GM23338 (cell line): Measurements from ENCODE around the gene F2RL3. TPM values are rescaled to one million over a fixed set of nuclear protein-coding genes. Genes with fewer than 3 reads are reported as not detected.

ENCODE experiments used
- ATAC-seq: fragments of 200-7000 bp; cut with Tn5 transposase; 3 replicates; pipeline ENCODE4 v1.9.1; 2020
- DNase-seq: peaks from one replicate; pipeline ENCODE4 v3.0.0-alpha.2; 2015; ENCODE audit warnings: low spot score
- H2AFZ ChIP-seq: fragments of 200-600 bp; sonication (generic); 2 replicates; pipeline ENCODE4 v1.8.0; 2016; ENCODE audit warnings: antibody characterized with exemption, mild to moderate bottlenecking, moderate library complexity
- H3F3A ChIP-seq: fragments of 200-600 bp; sonication (generic); replicated peaks from 2 replicates; pipeline ENCODE4 v1.8.0; 2017; ENCODE audit warnings: antibody characterized with exemption, mixed run types, low read depth
- H3K27ac ChIP-seq: fragments of 200-600 bp; sonication (generic); 2 replicates; pipeline ENCODE4 v1.6.1; 2016; ENCODE audit warnings: low read depth
- H3K27me3 ChIP-seq: fragments of 200-600 bp; sonication (generic); 2 replicates; pipeline ENCODE4 v1.8.0; 2016; ENCODE audit warnings: mild to moderate bottlenecking, mixed run types, moderate library complexity; ENCODE audit not compliant: insufficient read depth
- H3K36me3 ChIP-seq: fragments of 200-600 bp; sonication (generic); 2 replicates; pipeline ENCODE4 v1.8.0; 2016; ENCODE audit warnings: mild to moderate bottlenecking; ENCODE audit not compliant: insufficient read depth
- H3K4me1 ChIP-seq: fragments of 200-600 bp; sonication (generic); 2 replicates; pipeline ENCODE4 v1.8.0; 2016; ENCODE audit warnings: mild to moderate bottlenecking, moderate library complexity; ENCODE audit not compliant: insufficient read depth
- H3K4me2 ChIP-seq: fragments of 200-600 bp; sonication (generic); 2 replicates; pipeline ENCODE4 v1.7.1; 2017; ENCODE audit warnings: mixed run types
- H3K4me3 ChIP-seq: fragments of 200-600 bp; sonication (generic); 2 replicates; pipeline ENCODE4 v1.6.1; 2016; ENCODE audit warnings: mixed run types
- H3K79me2 ChIP-seq: fragments of 200-600 bp; sonication (generic); replicated peaks from 2 replicates; pipeline ENCODE4 v1.8.0; 2017; ENCODE audit warnings: mild to moderate bottlenecking; ENCODE audit not compliant: insufficient read depth
- H3K9me2 ChIP-seq: fragments of 200-600 bp; sonication (generic); 2 replicates; pipeline ENCODE4 v1.8.0; 2017; ENCODE audit not compliant: insufficient read depth
- H4K20me1 ChIP-seq: fragments of 200-600 bp; sonication (generic); replicated peaks from 2 replicates; pipeline ENCODE4 v1.8.0; 2017; ENCODE audit warnings: mild to moderate bottlenecking; ENCODE audit not compliant: insufficient read depth
- H3K27ac Mint-ChIP-seq: 2 replicates; pipeline ENCODE4 v1.8.0; 2020; ENCODE audit warnings: inconsistent platforms, mild to moderate bottlenecking, moderate library complexity, mixed read lengths
- H3K27me3 Mint-ChIP-seq: 3 replicates; pipeline ENCODE4 v1.8.0; 2022; ENCODE audit warnings: low read depth, mild to moderate bottlenecking, moderate library complexity, mixed read lengths, inconsistent platforms; ENCODE audit not compliant: insufficient read depth, poor library complexity
- H3K36me3 Mint-ChIP-seq: 3 replicates; pipeline ENCODE4 v1.8.0; 2021; ENCODE audit warnings: low read depth, mild to moderate bottlenecking, inconsistent platforms, moderate library complexity, mixed read lengths
- H3K4me1 Mint-ChIP-seq: 3 replicates; pipeline ENCODE4 v1.8.0; 2020; ENCODE audit warnings: mild to moderate bottlenecking, inconsistent platforms, mixed read lengths
- H3K4me3 Mint-ChIP-seq: 3 replicates; pipeline ENCODE4 v1.8.0; 2021; ENCODE audit warnings: moderate library complexity, mild to moderate bottlenecking, inconsistent platforms, mixed read lengths
- H3K9me3 Mint-ChIP-seq: 3 replicates; pipeline ENCODE4 v1.8.0; 2020; ENCODE audit warnings: moderate library complexity, mild to moderate bottlenecking, inconsistent platforms, mixed read lengths
- CREB1 ChIP-seq: fragments of 250-450 bp; sonication (Bioruptor Pico); IDR thresholded peaks from 2 replicates; pipeline ENCODE4 v1.5.0; 2020; ENCODE audit warnings: low read depth, mild to moderate bottlenecking, moderate library complexity
- CTCF ChIP-seq, 2 experiments: fragments of 200-600 bp in 1 of 2; sonication (generic) in 1 of 2; conservative IDR thresholded peaks; 2 replicates each; pipeline versions ENCODE4 v1.5.1 to v1.6.1; 2016 to 2017; ENCODE audit warnings: antibody characterized with exemption in 2 of 2, low read depth in 2 of 2, mild to moderate bottlenecking in 2 of 2, moderate library complexity in 1 of 2
- EZH2 ChIP-seq: fragments of 200-600 bp; sonication (generic); IDR thresholded peaks from one replicate; pipeline ENCODE4 v1.8.0; 2017; ENCODE audit warnings: antibody characterized with exemption, mild to moderate bottlenecking, low read depth; ENCODE audit not compliant: unreplicated experiment
- EZH2phosphoT487 ChIP-seq: fragments of 200-600 bp; sonication (generic); IDR thresholded peaks from one replicate; pipeline ENCODE4 v1.8.1; 2018; ENCODE audit warnings: antibody characterized with exemption; ENCODE audit not compliant: unreplicated experiment
- JUNB ChIP-seq: IDR thresholded peaks from one replicate; pipeline ENCODE4 v1.6.1; 2016; ENCODE audit warnings: antibody characterized with exemption; ENCODE audit not compliant: unreplicated experiment
- NANOG ChIP-seq: IDR thresholded peaks from 2 replicates; pipeline ENCODE4 v1.6.1; 2016; ENCODE audit warnings: antibody characterized with exemption, borderline replicate concordance
- POLR2AphosphoS5 ChIP-seq: IDR thresholded peaks from 2 replicates; pipeline ENCODE4 v1.6.1; 2016; ENCODE audit warnings: antibody characterized with exemption, low read depth
- REST ChIP-seq: IDR thresholded peaks from one replicate; pipeline ENCODE4 v1.6.1; 2018; ENCODE audit warnings: antibody characterized with exemption; ENCODE audit not compliant: unreplicated experiment
- STAT1 ChIP-seq: IDR thresholded peaks from one replicate; pipeline ENCODE4 v1.6.1; 2016; ENCODE audit warnings: antibody characterized with exemption; ENCODE audit not compliant: unreplicated experiment
- ZNF114 ChIP-seq: fragments of 250-450 bp; sonication (Bioruptor Pico); IDR thresholded peaks from 2 replicates; pipeline ENCODE4 v1.5.0; 2020; ENCODE audit warnings: mild to moderate bottlenecking, moderate library complexity
- ZNF331 ChIP-seq: fragments of 250-450 bp; sonication (Bioruptor Pico); IDR thresholded peaks from 2 replicates; pipeline ENCODE4 v1.5.0; 2020; ENCODE audit warnings: low read depth, mild to moderate bottlenecking, moderate library complexity
- polyA plus RNA-seq: library from polyadenylated mRNA; unstranded; fragments of >200 nt; fragmentation: Nextera tagmentation; extraction: Ambion mirVana; gene quantifications from 2 replicates; pipeline ENCODE4 v1.2.1, GENCODE V29; 2016
- total RNA-seq: library from RNA; depleted of rRNA; stranded (reverse); fragments of >200 nt; shearing (Covaris generic); gene quantifications from 2 replicates; pipeline ENCODE4 v1.2.3, GENCODE V29; 2014
- TF ChIP-seq, protein P1 (sequence below): fragments of 250-450 bp; sonication (Bioruptor Pico); IDR thresholded peaks from 2 replicates; pipeline ENCODE4 v1.5.0; 2020; ENCODE audit warnings: mild to moderate bottlenecking, moderate library complexity
- TF ChIP-seq, protein P2 (sequence below): IDR thresholded peaks from 2 replicates; pipeline ENCODE4 v1.6.1; 2016; ENCODE audit warnings: antibody characterized with exemption

F2RL3 gene
- total and polyA plus RNA-seq, 2 experiments from 2014 or later: not detected

GRCh38 chr19:16875584-16876555 is 12.9 kb upstream of the F2RL3 start:
- H3K36me3 ChIP-seq: peaks cover 10% of the 10 kb centered on the region
- no peaks in the 10 kb centered on the region for H3K4me1 Mint-ChIP-seq
- no peaks in the 10 kb centered on the region for H3K9me2 ChIP-seq
- H3K9me3 Mint-ChIP-seq: peaks cover 14% of the 10 kb centered on the region
- H3K4me2 ChIP-seq: no peak overlapping the region
- H3K27me3 ChIP-seq: no peaks in the 10 kb centered on the region
- TF ChIP-seq REST (no peak), CREB1 (CRISPR knock-in tag) (no peak), EZH2phosphoT487 (no peak), JUNB (no peak), CTCF (conservative IDR thresholded peaks at IDR 0.05; ENCODE audit: low read depth in 2 of 2) (no peak), ZNF114 (CRISPR knock-in tag) (no peak), POLR2AphosphoS5 (no peak), NANOG (no peak), EZH2 (no peak), ZNF331 (CRISPR knock-in tag) (no peak), STAT1 (no peak)
- TF ChIP-seq, protein P1, sequence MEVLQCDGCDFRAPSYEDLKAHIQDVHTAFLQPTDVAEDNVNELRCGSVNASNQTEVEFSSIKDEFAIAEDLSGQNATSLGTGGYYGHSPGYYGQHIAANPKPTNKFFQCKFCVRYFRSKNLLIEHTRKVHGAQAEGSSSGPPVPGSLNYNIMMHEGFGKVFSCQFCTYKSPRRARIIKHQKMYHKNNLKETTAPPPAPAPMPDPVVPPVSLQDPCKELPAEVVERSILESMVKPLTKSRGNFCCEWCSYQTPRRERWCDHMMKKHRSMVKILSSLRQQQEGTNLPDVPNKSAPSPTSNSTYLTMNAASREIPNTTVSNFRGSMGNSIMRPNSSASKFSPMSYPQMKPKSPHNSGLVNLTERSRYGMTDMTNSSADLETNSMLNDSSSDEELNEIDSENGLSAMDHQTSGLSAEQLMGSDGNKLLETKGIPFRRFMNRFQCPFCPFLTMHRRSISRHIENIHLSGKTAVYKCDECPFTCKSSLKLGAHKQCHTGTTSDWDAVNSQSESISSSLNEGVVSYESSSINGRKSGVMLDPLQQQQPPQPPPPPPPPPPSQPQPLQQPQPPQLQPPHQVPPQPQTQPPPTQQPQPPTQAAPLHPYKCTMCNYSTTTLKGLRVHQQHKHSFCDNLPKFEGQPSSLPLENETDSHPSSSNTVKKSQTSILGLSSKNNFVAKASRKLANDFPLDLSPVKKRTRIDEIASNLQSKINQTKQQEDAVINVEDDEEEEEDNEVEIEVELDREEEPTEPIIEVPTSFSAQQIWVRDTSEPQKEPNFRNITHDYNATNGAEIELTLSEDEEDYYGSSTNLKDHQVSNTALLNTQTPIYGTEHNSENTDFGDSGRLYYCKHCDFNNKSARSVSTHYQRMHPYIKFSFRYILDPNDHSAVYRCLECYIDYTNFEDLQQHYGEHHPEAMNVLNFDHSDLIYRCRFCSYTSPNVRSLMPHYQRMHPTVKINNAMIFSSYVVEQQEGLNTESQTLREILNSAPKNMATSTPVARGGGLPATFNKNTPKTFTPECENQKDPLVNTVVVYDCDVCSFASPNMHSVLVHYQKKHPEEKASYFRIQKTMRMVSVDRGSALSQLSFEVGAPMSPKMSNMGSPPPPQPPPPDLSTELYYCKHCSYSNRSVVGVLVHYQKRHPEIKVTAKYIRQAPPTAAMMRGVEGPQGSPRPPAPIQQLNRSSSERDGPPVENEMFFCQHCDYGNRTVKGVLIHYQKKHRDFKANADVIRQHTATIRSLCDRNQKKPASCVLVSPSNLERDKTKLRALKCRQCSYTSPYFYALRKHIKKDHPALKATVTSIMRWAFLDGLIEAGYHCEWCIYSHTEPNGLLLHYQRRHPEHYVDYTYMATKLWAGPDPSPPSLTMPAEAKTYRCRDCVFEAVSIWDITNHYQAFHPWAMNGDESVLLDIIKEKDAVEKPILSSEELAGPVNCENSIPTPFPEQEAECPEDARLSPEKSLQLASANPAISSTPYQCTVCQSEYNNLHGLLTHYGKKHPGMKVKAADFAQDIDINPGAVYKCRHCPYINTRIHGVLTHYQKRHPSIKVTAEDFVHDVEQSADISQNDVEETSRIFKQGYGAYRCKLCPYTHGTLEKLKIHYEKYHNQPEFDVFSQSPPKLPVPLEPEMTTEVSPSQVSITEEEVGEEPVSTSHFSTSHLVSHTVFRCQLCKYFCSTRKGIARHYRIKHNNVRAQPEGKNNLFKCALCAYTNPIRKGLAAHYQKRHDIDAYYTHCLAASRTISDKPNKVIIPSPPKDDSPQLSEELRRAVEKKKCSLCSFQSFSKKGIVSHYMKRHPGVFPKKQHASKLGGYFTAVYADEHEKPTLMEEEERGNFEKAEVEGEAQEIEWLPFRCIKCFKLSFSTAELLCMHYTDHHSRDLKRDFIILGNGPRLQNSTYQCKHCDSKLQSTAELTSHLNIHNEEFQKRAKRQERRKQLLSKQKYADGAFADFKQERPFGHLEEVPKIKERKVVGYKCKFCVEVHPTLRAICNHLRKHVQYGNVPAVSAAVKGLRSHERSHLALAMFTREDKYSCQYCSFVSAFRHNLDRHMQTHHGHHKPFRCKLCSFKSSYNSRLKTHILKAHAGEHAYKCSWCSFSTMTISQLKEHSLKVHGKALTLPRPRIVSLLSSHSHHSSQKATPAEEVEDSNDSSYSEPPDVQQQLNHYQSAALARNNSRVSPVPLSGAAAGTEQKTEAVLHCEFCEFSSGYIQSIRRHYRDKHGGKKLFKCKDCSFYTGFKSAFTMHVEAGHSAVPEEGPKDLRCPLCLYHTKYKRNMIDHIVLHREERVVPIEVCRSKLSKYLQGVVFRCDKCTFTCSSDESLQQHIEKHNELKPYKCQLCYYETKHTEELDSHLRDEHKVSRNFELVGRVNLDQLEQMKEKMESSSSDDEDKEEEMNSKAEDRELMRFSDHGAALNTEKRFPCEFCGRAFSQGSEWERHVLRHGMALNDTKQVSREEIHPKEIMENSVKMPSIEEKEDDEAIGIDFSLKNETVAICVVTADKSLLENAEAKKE: no peak
- TF ChIP-seq, protein P2, sequence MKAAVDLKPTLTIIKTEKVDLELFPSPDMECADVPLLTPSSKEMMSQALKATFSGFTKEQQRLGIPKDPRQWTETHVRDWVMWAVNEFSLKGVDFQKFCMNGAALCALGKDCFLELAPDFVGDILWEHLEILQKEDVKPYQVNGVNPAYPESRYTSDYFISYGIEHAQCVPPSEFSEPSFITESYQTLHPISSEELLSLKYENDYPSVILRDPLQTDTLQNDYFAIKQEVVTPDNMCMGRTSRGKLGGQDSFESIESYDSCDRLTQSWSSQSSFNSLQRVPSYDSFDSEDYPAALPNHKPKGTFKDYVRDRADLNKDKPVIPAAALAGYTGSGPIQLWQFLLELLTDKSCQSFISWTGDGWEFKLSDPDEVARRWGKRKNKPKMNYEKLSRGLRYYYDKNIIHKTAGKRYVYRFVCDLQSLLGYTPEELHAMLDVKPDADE: no peak
- H3K27ac ChIP-seq: no peak overlapping the region
- H3K4me3 Mint-ChIP-seq: no peak overlapping the region
- H2AFZ ChIP-seq: no peak overlapping the region
- H3K4me1 ChIP-seq: no peaks in the 10 kb centered on the region
- no peak overlapping the region for H3K4me3 ChIP-seq
- peaks cover 11% of the 10 kb centered on the region for H3K27me3 Mint-ChIP-seq
- H3F3A ChIP-seq: no peaks in the 10 kb centered on the region
- peak overlapping the region; percentile 90; the same call in 1 of the 2 replicates for H3K27ac Mint-ChIP-seq
- ATAC-seq: no peak; the same call in 2 of the 3 replicates
- peaks cover 76% of the 10 kb centered on the region for H3K36me3 Mint-ChIP-seq
- H3K79me2 ChIP-seq: peaks cover 15% of the 10 kb centered on the region
- DNase-seq: no peak
- H4K20me1 ChIP-seq: no peaks in the 10 kb centered on the region; the same call in 1 of the 2 replicates
